Tibial nerve (tissue), 3 donors: ENCODE measurements around the gene FLNA.

ENCODE experiments used
- CTCF ChIP-seq, 5 experiments: fragments of 200-600 bp in 3 of 5; fragments of 450-650 bp in 2 of 5; sonication (generic) in 3 of 5; IDR thresholded peaks; one replicate each; pipeline ENCODE4 v1.5.1; 2016 to 2019; ENCODE audit warnings: antibody characterized with exemption in 5 of 5, mild to moderate bottlenecking in 3 of 5, moderate library complexity in 2 of 5
- POLR2A ChIP-seq, 2 donors: fragments of 450-650 bp; IDR thresholded peaks; one replicate each; pipeline ENCODE4 v1.6.1; 2017; ENCODE audit warnings: antibody characterized with exemption in 2 of 2, mild to moderate bottlenecking in 2 of 2, moderate library complexity in 2 of 2

- TF ChIP-seq CTCF (IDR thresholded peaks at IDR 0.05) (no peak), POLR2A (IDR thresholded peaks at IDR 0.05) (no peak)
Observed at GRCh38 chrX:154408659-154409221, 34.3 kb upstream of the FLNA start.
